H9 (cell line): ENCODE results near the gene SPTBN5. TPM values are rescaled to one million over a fixed set of nuclear protein-coding genes. Genes with fewer than 3 reads are reported as not detected.

Experiments used
- DNase-seq: peaks from one replicate; pipeline ENCODE4 v3.0.0-alpha.2; 2017
- H2AFZ ChIP-seq: one replicate; pipeline ENCODE4 v1.6.1; 2013; ENCODE audit warnings: mild to moderate bottlenecking, low read length, control low read depth, moderate library complexity
- H2AK5ac ChIP-seq: 2 replicates; pipeline ENCODE4 v1.6.1; 2013; ENCODE audit warnings: low read length, control low read depth, mixed read lengths; ENCODE audit not compliant: insufficient read length
- H2BK120ac ChIP-seq: one replicate; pipeline ENCODE4 v1.6.1; 2013; ENCODE audit warnings: low read depth, mild to moderate bottlenecking, low read length, control low read depth, inconsistent platforms; ENCODE audit not compliant: poor library complexity, severe bottlenecking
- H2BK12ac ChIP-seq: 2 replicates; pipeline ENCODE4 v1.6.1; 2013; ENCODE audit warnings: low read length, control low read depth, mixed read lengths, low read depth; ENCODE audit not compliant: insufficient read length
- H2BK15ac ChIP-seq: 2 replicates; pipeline ENCODE4 v1.6.1; 2013; ENCODE audit warnings: low read depth, low read length, control low read depth
- H2BK20ac ChIP-seq: one replicate; pipeline ENCODE4 v1.6.1; 2013; ENCODE audit warnings: low read depth, mild to moderate bottlenecking, low read length, control low read depth, inconsistent platforms; ENCODE audit not compliant: poor library complexity, severe bottlenecking
- H2BK5ac ChIP-seq: 2 replicates; pipeline ENCODE4 v1.6.1; 2013; ENCODE audit warnings: low read length, control low read depth, mixed read lengths; ENCODE audit not compliant: insufficient read length
- H3K14ac ChIP-seq: 2 replicates; pipeline ENCODE4 v1.6.1; 2013; ENCODE audit warnings: low read length, control low read depth; ENCODE audit not compliant: insufficient read depth
- H3K18ac ChIP-seq: 2 replicates; pipeline ENCODE4 v1.6.1; 2013; ENCODE audit warnings: low read depth, mild to moderate bottlenecking, mixed read lengths, low read length, control low read depth; ENCODE audit not compliant: insufficient read length
- H3K23ac ChIP-seq: 2 replicates; pipeline ENCODE4 v1.6.1; 2013; ENCODE audit warnings: low read length, control low read depth, mixed read lengths, low read depth; ENCODE audit not compliant: insufficient read length
- H3K23me2 ChIP-seq: 2 replicates; pipeline ENCODE4 v1.6.1; 2013; ENCODE audit warnings: low read depth, mild to moderate bottlenecking, mixed read lengths, low read length, control low read depth; ENCODE audit not compliant: insufficient read length, poor library complexity, severe bottlenecking
- H3K27ac ChIP-seq: 2 replicates; pipeline ENCODE4 v1.5.1; 2013; ENCODE audit warnings: low read length, control low read depth, mixed read lengths, low read depth; ENCODE audit not compliant: insufficient read length
- H3K27me3 ChIP-seq: 2 replicates; pipeline ENCODE4 v1.6.1; 2013; ENCODE audit warnings: low read length, control low read depth, inconsistent platforms; ENCODE audit not compliant: insufficient read depth
- H3K4ac ChIP-seq: 2 replicates; pipeline ENCODE4 v1.6.1; 2013; ENCODE audit warnings: low read depth, mild to moderate bottlenecking, control low read depth, inconsistent platforms, low read length, moderate library complexity
- H3K4me1 ChIP-seq: 2 replicates; pipeline ENCODE4 v1.6.1; 2013; ENCODE audit warnings: low read length, control low read depth, inconsistent platforms; ENCODE audit not compliant: insufficient read depth
- H3K4me2 ChIP-seq: 2 replicates; pipeline ENCODE4 v1.6.1; 2013; ENCODE audit warnings: low read length, control low read depth, mixed read lengths; ENCODE audit not compliant: insufficient read length, insufficient read depth
- H3K56ac ChIP-seq: 2 replicates; pipeline ENCODE4 v1.6.1; 2013; ENCODE audit warnings: low read depth, mild to moderate bottlenecking, mixed read lengths, low read length, control low read depth; ENCODE audit not compliant: insufficient read length
- H3K79me1 ChIP-seq: 2 replicates; pipeline ENCODE4 v1.6.1; 2013; ENCODE audit warnings: low read depth, mild to moderate bottlenecking, moderate library complexity, low read length, control low read depth, inconsistent platforms; ENCODE audit not compliant: insufficient read depth, poor library complexity, severe bottlenecking
- H3K79me2 ChIP-seq: 2 replicates; pipeline ENCODE4 v1.6.1; 2013; ENCODE audit warnings: low read length, control low read depth, inconsistent platforms; ENCODE audit not compliant: insufficient read depth
- H3K9ac ChIP-seq: 2 replicates; pipeline ENCODE4 v1.6.1; 2013; ENCODE audit warnings: low read length, control low read depth, mixed read lengths; ENCODE audit not compliant: insufficient read length; ENCODE audit errors: extremely low read depth
- H3K9me3 ChIP-seq: one replicate; pipeline ENCODE4 v1.6.1; 2013; ENCODE audit warnings: low read depth, low read length, inconsistent platforms; ENCODE audit not compliant: control insufficient read depth
- H3T11ph ChIP-seq: one replicate; pipeline ENCODE4 v1.6.1; 2013; ENCODE audit warnings: mild to moderate bottlenecking, low read length, control low read depth, inconsistent platforms
- H4K20me1 ChIP-seq: one replicate; pipeline ENCODE4 v1.6.1; 2013; ENCODE audit not compliant: control insufficient read depth, insufficient read length, insufficient read depth
- H4K5ac ChIP-seq: 2 replicates; pipeline ENCODE4 v1.6.1; 2013; ENCODE audit warnings: low read depth, mild to moderate bottlenecking, mixed read lengths, low read length, control low read depth; ENCODE audit not compliant: insufficient read length
- H4K8ac ChIP-seq: replicated peaks from 2 replicates; pipeline ENCODE4 v1.6.1; 2013; ENCODE audit warnings: low read length, control low read depth, mixed read lengths, low read depth; ENCODE audit not compliant: insufficient read length
- H4K91ac ChIP-seq: 2 replicates; pipeline ENCODE4 v1.6.1; 2013; ENCODE audit warnings: low read depth, mild to moderate bottlenecking, moderate library complexity, mixed read lengths, low read length, control low read depth; ENCODE audit not compliant: insufficient read length
- H3K27ac Mint-ChIP-seq, 3 experiments: 2 replicates in 2 of 3; 3 replicates in 1 of 3; pipeline ENCODE4 v1.8.0; 2020 to 2021; ENCODE audit warnings: mixed read lengths in 3 of 3, mild to moderate bottlenecking in 1 of 3, moderate library complexity in 1 of 3
- H3K27me3 Mint-ChIP-seq: 2 replicates; pipeline ENCODE4 v1.8.0; 2021; ENCODE audit warnings: low read depth, mild to moderate bottlenecking, moderate library complexity, mixed read lengths
- H3K36me3 Mint-ChIP-seq, 3 experiments: 2 replicates in 2 of 3; 3 replicates in 1 of 3; pipeline ENCODE4 v1.8.0; 2020 to 2021; ENCODE audit warnings: low read depth in 3 of 3, mixed read lengths in 3 of 3; ENCODE audit not compliant: insufficient read depth in 1 of 3
- H3K4me1 Mint-ChIP-seq, 2 experiments: 2 replicates each; pipeline ENCODE4 v1.8.0; 2020; ENCODE audit warnings: mixed read lengths in 2 of 2
- H3K4me3 Mint-ChIP-seq, 2 experiments: 2 replicates in 1 of 2; 3 replicates in 1 of 2; pipeline ENCODE4 v1.8.0; 2020 to 2021; ENCODE audit warnings: mild to moderate bottlenecking in 2 of 2, mixed read lengths in 2 of 2, moderate library complexity in 1 of 2
- H3K9me3 Mint-ChIP-seq, 2 experiments: 2 replicates in 1 of 2; 3 replicates in 1 of 2; pipeline ENCODE4 v1.8.0; 2020; ENCODE audit warnings: mild to moderate bottlenecking in 2 of 2, mixed read lengths in 2 of 2, moderate library complexity in 1 of 2
- CTCF ChIP-seq: fragments of 200-600 bp; sonication (generic); conservative IDR thresholded peaks from 3 replicates; pipeline ENCODE4 v1.8.0; 2021; ENCODE audit warnings: antibody characterized with exemption, mild to moderate bottlenecking
- WGBS: extraction: QIAGEN DNeasy Blood & Tissue Kit; methylation state at CpG from one replicate; pipeline ENCODE4 v1.1.7; 2013; ENCODE audit warnings: missing lambda C conversion rate, low lambda C conversion rate, mixed read lengths; ENCODE audit not compliant: insufficient read length; ENCODE audit errors: extremely low coverage; 5-methylcytosine and 5-hydroxymethylcytosine counted together
- total RNA-seq: library from RNA; stranded (reverse); gene quantifications from 2 replicates; pipeline ENCODE4 v1.2.1, GENCODE V29; 2021

SPTBN5 gene
- total RNA-seq, 1 experiment from 2014 or later, result 0.90 TPM

GRCh38 chr15:41801185-41801584 is 92.7 kb downstream of the SPTBN5 start:
- Mint-ChIP-seq H3K27ac (no peak overlapping the region), H3K36me3 (peaks cover 0 to 5% (median 2%) of the 10 kb centered on the region in 3 experiments; a peak in 4 of 7 replicates), H3K27me3 (no peaks in the 10 kb centered on the region), H3K9me3 (no peaks in the 10 kb centered on the region), H3K4me1 (peaks cover 3 to 7% of the 10 kb centered on the region in 2 experiments), H3K4me3 (no peak overlapping the region)
- no peaks in the 10 kb centered on the region for H4K20me1 ChIP-seq
- H3K18ac ChIP-seq, result no peak overlapping the region
- H3K9me3 ChIP-seq, result no peaks in the 10 kb centered on the region
- H3K27ac ChIP-seq, result no peak overlapping the region
- H3K79me1 ChIP-seq, result no peaks in the 10 kb centered on the region
- H3K79me2 ChIP-seq, result no peaks in the 10 kb centered on the region
- no peak overlapping the region for H2AFZ ChIP-seq
- no peaks in the 10 kb centered on the region for H3K27me3 ChIP-seq
- WGBS, result no CpG with 5 or more reads among the region's 3 CpGs
- H3T11ph ChIP-seq, result no peak overlapping the region
- no peak overlapping the region for H3K4me2 ChIP-seq
- H4K5ac ChIP-seq, result no peak overlapping the region
- no peak overlapping the region for H2BK20ac ChIP-seq
- no peak overlapping the region for H3K4ac ChIP-seq
- H2BK120ac ChIP-seq, result no peak overlapping the region
- no peak for TF ChIP-seq CTCF
- no peak overlapping the region for H3K14ac ChIP-seq
- no peak overlapping the region for H3K56ac ChIP-seq
- no peak overlapping the region for H2BK12ac ChIP-seq
- H4K91ac ChIP-seq, result no peak overlapping the region
- no peaks in the 10 kb centered on the region for H3K4me1 ChIP-seq
- no peak overlapping the region for H4K8ac ChIP-seq
- no peak overlapping the region for H2BK15ac ChIP-seq
- H3K9ac ChIP-seq, result no peak overlapping the region
- no peak overlapping the region for H3K23ac ChIP-seq
- H3K23me2 ChIP-seq, result no peaks in the 10 kb centered on the region
- H2BK5ac ChIP-seq, result no peak overlapping the region
- no peak for DNase-seq
- no peak overlapping the region for H2AK5ac ChIP-seq
